Suprapubic skin (tissue), 4 donors: ENCODE data around the gene MTERF4.

ENCODE experiments used
- EP300 ChIP-seq: sonication (generic); formaldehyde crosslinking; IDR thresholded peaks from one replicate; pipeline ENCODE4 v1.6.1; 2017; ENCODE audit warnings: antibody characterized with exemption
- POLR2A ChIP-seq, 2 donors: fragments of 450-650 bp; IDR thresholded peaks; one replicate each; pipeline ENCODE4 v1.6.1; 2017; ENCODE audit warnings: antibody characterized with exemption in 2 of 2, mild to moderate bottlenecking in 2 of 2, moderate library complexity in 2 of 2
- POLR2AphosphoS5 ChIP-seq, 3 donors: sonication (generic); formaldehyde crosslinking; IDR thresholded peaks; one replicate each; pipeline ENCODE4 v1.6.1; 2017; ENCODE audit warnings: antibody characterized with exemption in 3 of 3
- TF ChIP-seq, protein P1 (sequence below), 2 donors: fragments of 200-600 bp in 1 of 2; fragments of 450-650 bp in 1 of 2; sonication (generic) in 1 of 2; IDR thresholded peaks; one replicate each; pipeline ENCODE4 v1.5.1; 2016 to 2019; ENCODE audit warnings: antibody characterized with exemption in 2 of 2, mild to moderate bottlenecking in 1 of 2, moderate library complexity in 1 of 2

DNA sequence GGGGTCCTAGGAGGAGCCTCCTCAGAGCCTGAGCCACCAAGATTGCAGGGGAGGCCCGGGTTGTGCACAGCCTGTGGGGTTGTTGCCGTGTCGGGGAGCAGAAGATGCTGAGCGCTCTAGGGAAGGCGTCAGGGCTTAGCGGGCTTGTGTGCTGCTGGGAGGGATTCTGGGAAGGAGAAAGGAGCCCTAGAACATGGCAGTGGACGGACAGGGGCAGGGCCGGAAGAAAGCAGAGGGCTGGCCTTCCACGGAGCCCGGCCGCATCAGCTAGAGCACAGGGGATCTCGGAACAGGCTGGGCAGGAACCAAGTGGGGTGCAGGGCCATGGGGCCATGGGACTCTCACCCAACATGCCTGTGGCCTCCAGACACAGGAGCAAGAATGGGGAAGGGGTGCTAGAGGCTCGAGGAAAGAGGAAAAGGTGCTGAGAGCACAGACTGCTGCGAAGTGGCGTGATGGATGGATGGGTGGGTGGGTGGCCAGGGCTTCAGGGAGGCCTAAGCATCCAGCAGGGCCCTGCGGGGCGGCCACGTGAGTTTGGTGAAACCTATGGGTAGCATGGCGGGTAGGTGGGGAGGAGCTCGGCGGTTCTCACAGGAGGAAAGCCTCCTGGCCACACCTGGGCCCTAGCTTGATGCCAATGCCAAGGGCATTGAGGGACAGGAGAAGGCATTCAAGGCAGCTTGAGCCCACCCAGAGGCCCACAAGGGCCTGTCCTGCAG, 35.8 kb downstream of the MTERF4 start:
- TF ChIP-seq, protein P1, sequence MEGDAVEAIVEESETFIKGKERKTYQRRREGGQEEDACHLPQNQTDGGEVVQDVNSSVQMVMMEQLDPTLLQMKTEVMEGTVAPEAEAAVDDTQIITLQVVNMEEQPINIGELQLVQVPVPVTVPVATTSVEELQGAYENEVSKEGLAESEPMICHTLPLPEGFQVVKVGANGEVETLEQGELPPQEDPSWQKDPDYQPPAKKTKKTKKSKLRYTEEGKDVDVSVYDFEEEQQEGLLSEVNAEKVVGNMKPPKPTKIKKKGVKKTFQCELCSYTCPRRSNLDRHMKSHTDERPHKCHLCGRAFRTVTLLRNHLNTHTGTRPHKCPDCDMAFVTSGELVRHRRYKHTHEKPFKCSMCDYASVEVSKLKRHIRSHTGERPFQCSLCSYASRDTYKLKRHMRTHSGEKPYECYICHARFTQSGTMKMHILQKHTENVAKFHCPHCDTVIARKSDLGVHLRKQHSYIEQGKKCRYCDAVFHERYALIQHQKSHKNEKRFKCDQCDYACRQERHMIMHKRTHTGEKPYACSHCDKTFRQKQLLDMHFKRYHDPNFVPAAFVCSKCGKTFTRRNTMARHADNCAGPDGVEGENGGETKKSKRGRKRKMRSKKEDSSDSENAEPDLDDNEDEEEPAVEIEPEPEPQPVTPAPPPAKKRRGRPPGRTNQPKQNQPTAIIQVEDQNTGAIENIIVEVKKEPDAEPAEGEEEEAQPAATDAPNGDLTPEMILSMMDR (IDR thresholded peaks at IDR 0.05) = no peak
- TF ChIP-seq POLR2AphosphoS5 (IDR thresholded peaks at IDR 0.05) (no peak), EP300 (no peak), POLR2A (IDR thresholded peaks at IDR 0.05) (no peak)
